K562 (cell line): ENCODE measurements around the gene SIRT2. TPM values are rescaled to one million over a fixed set of nuclear protein-coding genes. Genes with fewer than 3 reads are reported as not detected.

Experiments
- ATAC-seq: fragments of 200-7000 bp; cut with Tn5 transposase; 3 replicates; pipeline ENCODE4 v1.9.1; 2020; ENCODE audit warnings: moderate library complexity
- BruUV-seq: library from RNA; stranded (reverse); fragments of 400-500 nt; replicated peaks from 2 replicates; lab custom pipeline; 2021; lab: Mats Ljungman, UMichigan
- CTCF ChIA-PET: fragments of 300-600 bp; formaldehyde crosslinking; extraction: SDS; loops from one replicate; lab custom pipeline; 2021; ENCODE audit warnings: low intra/inter-chr PET ratio; lab: Yijun Ruan, JAX
- POLR2A ChIA-PET: fragments of 300-600, 350-650 bp; sonication (Branson Sonifier 250); formaldehyde crosslinking; extraction: SDS; loops from one replicate; lab custom pipeline; 2021; ENCODE audit warnings: antibody characterized with exemption, inconsistent platforms; lab: Yijun Ruan, JAX
- DNase-seq, 4 experiments: peaks; one replicate each; pipeline versions ENCODE4 v3.0.0 to v3.0.0-alpha.2; 2011 to 2018; ENCODE audit warnings: low spot score in 3 of 4, mixed read lengths in 3 of 4; ENCODE audit errors: extremely low read depth in 1 of 4
- FAIRE-seq: peaks from 2 replicates; lab custom pipeline; 2011; peaks lifted over from hg19 to GRCh38; lab: Jason Lieb, UNC
- H2AFZ ChIP-seq: 2 replicates; pipeline ENCODE4 v1.6.0; 2011; ENCODE audit warnings: low read depth, low read length, control low read depth, inconsistent platforms
- H3K27ac ChIP-seq: fragments of 200-600 bp; 3 replicates; pipeline ENCODE4 v1.8.0; 2011; ENCODE audit warnings: low read depth, mild to moderate bottlenecking, control low read depth, inconsistent platforms, low read length, moderate library complexity, mixed read lengths; ENCODE audit errors: extremely low read depth
- H3K27me3 ChIP-seq, 2 experiments: fragments of 300-600 bp in 1 of 2; 2 replicates in 1 of 2; 3 replicates in 1 of 2; pipeline versions ENCODE4 v1.6.0 to v1.8.0; 2011; ENCODE audit warnings: inconsistent platforms in 2 of 2, low read length in 2 of 2, mild to moderate bottlenecking in 1 of 2, mixed read lengths in 1 of 2, moderate library complexity in 1 of 2; ENCODE audit not compliant: control insufficient read depth in 2 of 2, insufficient read depth in 2 of 2
- H3K36me3 ChIP-seq: fragments of 300-600 bp; 3 replicates; pipeline ENCODE4 v1.8.0; 2011; ENCODE audit warnings: mild to moderate bottlenecking, low read length, inconsistent platforms; ENCODE audit not compliant: control insufficient read depth, insufficient read depth
- H3K4me1 ChIP-seq, 2 experiments: fragments of 200-600 bp in 1 of 2; replicated peaks in 1 of 2; 2 replicates in 1 of 2; 3 replicates in 1 of 2; pipeline versions ENCODE4 v1.5.1 to v1.8.0; 2011; ENCODE audit warnings: inconsistent platforms in 2 of 2, low read length in 2 of 2, mild to moderate bottlenecking in 1 of 2, mixed read lengths in 1 of 2, moderate library complexity in 1 of 2; ENCODE audit not compliant: control insufficient read depth in 2 of 2, insufficient read depth in 2 of 2
- H3K4me2 ChIP-seq: 2 replicates; pipeline ENCODE4 v1.6.1; 2011; ENCODE audit warnings: low read length, control low read depth, inconsistent platforms, mixed read lengths; ENCODE audit not compliant: insufficient read depth
- H3K4me3 ChIP-seq: fragments of 200-600 bp; sonication (generic), shearing (Covaris generic); 2 replicates; pipeline ENCODE4 v1.5.1; 2016; ENCODE audit warnings: control low read depth, inconsistent platforms
- H3K79me2 ChIP-seq: fragments of 200-600 bp; 3 replicates; pipeline ENCODE4 v1.8.0; 2011; ENCODE audit warnings: low read length, inconsistent platforms; ENCODE audit not compliant: control insufficient read depth, insufficient read depth
- H3K9ac ChIP-seq, 2 experiments: 2 replicates each; pipeline versions ENCODE4 v1.6.0 to v1.6.1; 2011; ENCODE audit warnings: low read depth in 2 of 2, low read length in 2 of 2, control low read depth in 1 of 2, inconsistent platforms in 1 of 2, mild to moderate bottlenecking in 1 of 2, mixed read lengths in 1 of 2; ENCODE audit not compliant: insufficient read depth in 1 of 2
- H3K9me1 ChIP-seq: one replicate; pipeline ENCODE4 v1.6.0; 2011; ENCODE audit warnings: inconsistent platforms, mild to moderate bottlenecking, low read length, moderate library complexity; ENCODE audit not compliant: control insufficient read depth, insufficient read depth
- H3K9me3 ChIP-seq: replicated peaks from 2 replicates; pipeline ENCODE4 v1.5.1; 2011; ENCODE audit warnings: low read depth, low read length, inconsistent platforms; ENCODE audit not compliant: control insufficient read depth, insufficient read depth
- H4K20me1 ChIP-seq: replicated peaks from 2 replicates; pipeline ENCODE4 v1.6.1; 2011; ENCODE audit warnings: low read length, inconsistent platforms, mixed read lengths; ENCODE audit not compliant: control insufficient read depth, insufficient read depth
- CHD4 ChIP-seq: fragments of 200-600 bp; sonication (generic); IDR thresholded peaks from 3 replicates; pipeline ENCODE4 v1.6.1; 2012; ENCODE audit warnings: low read depth, mild to moderate bottlenecking, mixed read lengths, low read length, inconsistent platforms; ENCODE audit not compliant: insufficient read depth, insufficient replicate concordance, poor library complexity, severe bottlenecking
- ELK1 ChIP-seq: sonication (generic); formaldehyde crosslinking; IDR thresholded peaks from 2 replicates; pipeline ENCODE4 v1.8.1; 2022; ENCODE audit warnings: missing genetic modification reagents
- EWSR1 ChIP-seq: fragments of 450-650 bp; IDR thresholded peaks from 2 replicates; pipeline ENCODE4 v1.6.1; 2018; ENCODE audit warnings: borderline replicate concordance, mild to moderate bottlenecking, low read depth, moderate library complexity; ENCODE audit not compliant: partially characterized antibody
- EZH2 ChIP-seq: IDR thresholded peaks from 2 replicates; pipeline ENCODE4 v1.6.1; 2012; ENCODE audit warnings: low read depth, mild to moderate bottlenecking, inconsistent platforms, low read length, borderline replicate concordance
- GMEB1 ChIP-seq: fragments of 250-450 bp; sonication (Bioruptor Pico); IDR thresholded peaks from 2 replicates; pipeline ENCODE4 v1.4.0; 2020; ENCODE audit warnings: mild to moderate bottlenecking
- KDM1A ChIP-seq, 2 experiments: fragments of 450-650 bp; IDR thresholded peaks; 2 replicates each; pipeline ENCODE4 v1.6.1; 2016; ENCODE audit warnings: mild to moderate bottlenecking in 2 of 2
- KDM5B ChIP-seq: fragments of 200-600 bp; sonication (generic); IDR thresholded peaks from 2 replicates; pipeline ENCODE4 v1.6.1; 2012; ENCODE audit warnings: low read depth, mild to moderate bottlenecking, moderate library complexity, low read length, control low read depth, inconsistent platforms; ENCODE audit not compliant: insufficient replicate concordance
- MAFF ChIP-seq: IDR thresholded peaks from 2 replicates; pipeline ENCODE4 v1.6.1; 2012; ENCODE audit warnings: low read length, improper control_type of control experiment
- MAFK ChIP-seq: IDR thresholded peaks from 2 replicates; pipeline ENCODE4 v1.6.1; 2011; ENCODE audit warnings: low read length, improper control_type of control experiment
- PURB ChIP-seq: sonication (generic); formaldehyde crosslinking; IDR thresholded peaks from 2 replicates; pipeline ENCODE4 v1.9.0; 2021; ENCODE audit warnings: low read depth, mild to moderate bottlenecking, missing genetic modification reagents
- RCOR1 ChIP-seq, 2 experiments: IDR thresholded peaks; 2 replicates each; pipeline ENCODE4 v1.6.1; 2012; ENCODE audit warnings: low read depth in 2 of 2, low read length in 2 of 2, borderline replicate concordance in 1 of 2, improper control_type of control experiment in 1 of 2
- SAFB ChIP-seq: fragments of 200-400 bp; formaldehyde crosslinking; IDR thresholded peaks from 2 replicates; pipeline ENCODE4 v1.6.1; 2017; ENCODE audit warnings: low read depth, low read length, borderline replicate concordance
- SMARCA4 ChIP-seq: fragments of 450-650 bp; IDR thresholded peaks from 2 replicates; pipeline ENCODE4 v1.6.1; 2016
- SMARCA5 ChIP-seq: fragments of 450-650 bp; IDR thresholded peaks from 2 replicates; pipeline ENCODE4 v1.6.1; 2016
- SRSF7 ChIP-seq: fragments of 200-400 bp; formaldehyde crosslinking; optimal IDR thresholded peaks from 2 replicates; pipeline ENCODE3; 2017; ENCODE audit warnings: mild to moderate bottlenecking, low read depth, low read length
- YY1 ChIP-seq, 3 experiments: IDR thresholded peaks; 2 replicates each; pipeline ENCODE4 v1.6.1; 2011; ENCODE audit warnings: low read length in 2 of 3, mild to moderate bottlenecking in 2 of 3, moderate library complexity in 2 of 3, borderline replicate concordance in 1 of 3, control low read depth in 1 of 3, low read depth in 1 of 3; ENCODE audit not compliant: insufficient read depth in 3 of 3, insufficient replicate concordance in 2 of 3, control insufficient read depth in 1 of 3, insufficient read length in 1 of 3; ENCODE audit errors: extremely low read depth in 1 of 3
- ZNF124 ChIP-seq: sonication (generic); formaldehyde crosslinking; IDR thresholded peaks from 2 replicates; pipeline ENCODE4 v1.8.1; 2022; ENCODE audit warnings: missing genetic modification reagents
- ZNF316 ChIP-seq: fragments of 450-650 bp; IDR thresholded peaks from 2 replicates; pipeline ENCODE4 v1.6.1; 2016
- ZNF384 ChIP-seq: IDR thresholded peaks from 2 replicates; pipeline ENCODE4 v1.6.1; 2012; ENCODE audit warnings: low read depth, low read length, improper control_type of control experiment
- ZNF696 ChIP-seq: fragments of 250-450 bp; sonication (Bioruptor Pico); conservative IDR thresholded peaks from 2 replicates; pipeline ENCODE4 v1.4.0; 2020; ENCODE audit warnings: mild to moderate bottlenecking, moderate library complexity
- ZZZ3 ChIP-seq: fragments of 450-650 bp; IDR thresholded peaks from 2 replicates; pipeline ENCODE4 v1.6.1; 2016; ENCODE audit warnings: antibody characterized with exemption, mild to moderate bottlenecking, moderate library complexity
- WGBS: fragments of 100-300 bp; shearing (Covaris generic); methylation state at CpG from one replicate; pipeline ENCODE4 v1.1.6; 2016; ENCODE audit warnings: low coverage, mixed read lengths; ENCODE audit not compliant: insufficient coverage; ENCODE audit errors: missing lambda C conversion rate; 5-methylcytosine and 5-hydroxymethylcytosine counted together
- in situ Hi-C: fragments of 300-500 bp; cut with MboI; formaldehyde crosslinking; loops from 4 replicates; pipeline ENCODE4 v1.15.0; 2018; ENCODE audit warnings: inconsistent platforms, mixed read lengths
- intact Hi-C: fragments of 100-400 bp; cut with micrococcal nuclease; formaldehyde crosslinking; loops from 2 replicates; pipeline ENCODE4 v1.14.2; 2022
- polyA plus RNA-seq, 8 experiments: library from polyadenylated mRNA; depleted of rRNA in 4 of 8; stranded (reverse) in 5 of 8; unstranded in 3 of 8; fragments of >200 nt; fragmentation: Nextera tagmentation in 2 of 8; fragmentation: Illumina TruSeq in 1 of 8; extraction: Ambion mirVana in 2 of 8; extraction: Trizol in 1 of 8; gene quantifications; 2 replicates each; pipeline versions ENCODE4 v1.2.1 to v1.2.3, GENCODE V29; 2011 to 2014; ENCODE audit warnings: inconsistent platforms in 1 of 8, missing spikeins in 1 of 8
- total RNA-seq, 7 experiments: library from RNA; depleted of rRNA in 6 of 7; stranded (reverse); fragments of >200 nt in 6 of 7; fragmentation: Illumina TruSeq in 2 of 7; extraction: Trizol in 2 of 7; gene quantifications; 2 replicates each; pipeline versions ENCODE4 v1.2.1 to v1.2.3, GENCODE V29; 2011 to 2021; ENCODE audit warnings: low replicate concordance in 1 of 7

The SIRT2 gene
- total and polyA plus RNA-seq, 9 of the 15 experiments (the other 6 are each of a cell fraction or from before 2014, with no cell fraction given), result 2.3 to 35.2 (median 22.9) TPM

GRCh38 chr19:38830039-38830733, 69.2 kb downstream of the SIRT2 start:
- intact Hi-C loops, result loop anchor here (5.0 kb wide), 2 partner anchors 93 to 102 kb away; partner anchors contain the start of genes MRPS12 and SARS2
- H3K4me2 ChIP-seq, result no peak overlapping the region
- DNase-seq (no peak), FAIRE-seq (no peak), ATAC-seq (no peak)
- peaks cover 13 to 29% of the 10 kb centered on the region in 2 experiments; a peak in 4 of 5 replicates for H3K4me1 ChIP-seq
- peaks cover 21% of the 10 kb centered on the region; the same call in 2 of the 3 replicates for H3K36me3 ChIP-seq
- CTCF ChIA-PET, result no interaction called here
- no peak overlapping the region for H3K4me3 ChIP-seq
- WGBS, result 62% methylated on average over 4 of the region's 4 CpGs
- POLR2A ChIA-PET, result no interaction called here
- no peaks in the 10 kb centered on the region for H3K9me1 ChIP-seq
- H2AFZ ChIP-seq, result no peak overlapping the region
- no TSS peak for BruUV-seq
- H3K9ac ChIP-seq, result no peak overlapping the region
- H3K9me3 ChIP-seq, result no peaks in the 10 kb centered on the region
- in situ Hi-C loops, result no loop called here
- H4K20me1 ChIP-seq, result no peaks in the 10 kb centered on the region
- H3K27ac ChIP-seq, result no peak overlapping the region
- H3K27me3 ChIP-seq, result no peaks in the 10 kb centered on the region
- peaks cover 10% of the 10 kb centered on the region for H3K79me2 ChIP-seq
- TF ChIP-seq SRSF7 (no peak), CHD4 (no peak), PURB (CRISPR knock-in tag) (no peak), MAFF (peak; percentile 64), KDM5B (no peak), SMARCA5 (no peak), ZNF316 (peak; percentile 84), ZNF696 (CRISPR knock-in tag) (no peak), KDM1A (IDR thresholded peaks at IDR 0.05) (peak; percentile 29 to 54; a peak in 2 of 4 replicates), YY1 (IDR thresholded peaks at IDR 0.05; ENCODE audit: borderline replicate concordance in 1 of 3, control insufficient read depth in 1 of 3, extremely low read depth in 1 of 3, insufficient read depth in 3 of 3, insufficient read length in 1 of 3, insufficient replicate concordance in 2 of 3, low read depth in 1 of 3, low read length in 2 of 3) (no peak), EWSR1 (no peak), ZNF384 (no peak), ELK1 (CRISPR knock-in tag) (no peak), GMEB1 (no peak), SAFB (no peak), MAFK (peak; percentile 35), EZH2 (no peak), ZNF124 (CRISPR knock-in tag) (no peak), ZZZ3 (no peak), RCOR1 (IDR thresholded peaks at IDR 0.05; ENCODE audit: borderline replicate concordance in 1 of 2, low read depth in 2 of 2, low read length in 2 of 2) (0 out of 4 replicates have a peak, but pooled peaks of 1 of the 2 experiments have one; percentile 28), SMARCA4 (no peak)
